WI38 (cell line): ENCODE data around the gene CRTC1.
"Not testable (repeated sequence)": the region's sequence is repeated elsewhere in the genome, so short reads cannot be mapped to it uniquely, and the experiment has no call there.

Experiments
- H3K4me3 ChIP-seq: 2 replicates; pipeline ENCODE4 v1.5.1; 2011; ENCODE audit warnings: low read depth, mild to moderate bottlenecking, control low read depth, low read length
- CTCF ChIP-seq: IDR thresholded peaks from 2 replicates; pipeline ENCODE4 v1.5.1; 2012; ENCODE audit warnings: low read depth, mild to moderate bottlenecking, control low read depth, low read length

The CRTC1 gene

GRCh38 chr19:18723871-18724377 is 40.4 kb downstream of the CRTC1 start:
- no peak overlapping the region for H3K4me3 ChIP-seq
- TF ChIP-seq CTCF = no peak

- no peak for TF ChIP-seq CTCF
- no peak overlapping the region for H3K4me3 ChIP-seq
Observed at GRCh38 chr19:18725841-18726770, 42.6 kb downstream of the CRTC1 start.

- no peak for TF ChIP-seq CTCF
- H3K4me3 ChIP-seq = no peak overlapping the region
Observed at GRCh38 chr19:18726846-18727245, 43.4 kb downstream of the CRTC1 start.

GRCh38 chr19:18727602-18728001 is 44.1 kb downstream of the CRTC1 start:
- not testable (repeated sequence) for H3K4me3 ChIP-seq

- no peak overlapping the region for H3K4me3 ChIP-seq
Observed at GRCh38 chr19:18729933-18730530, 46.6 kb downstream of the CRTC1 start.

GRCh38 chr19:18730885-18731513 is 47.5 kb downstream of the CRTC1 start:
- no peak overlapping the region for H3K4me3 ChIP-seq
- no peak for TF ChIP-seq CTCF

More at GRCh38 chr19:18729933-18730530, 46.6 kb downstream of the CRTC1 start:
- TF ChIP-seq CTCF = no peak

GRCh38 chr19:18731562-18732008 is 48.1 kb downstream of the CRTC1 start:
- H3K4me3 ChIP-seq = no peak overlapping the region
- TF ChIP-seq CTCF = no peak
